ENCODE measurements around the gene GOLGA6L2.
"Not testable (repeated sequence)": the region's sequence is repeated elsewhere in the genome, so short reads cannot be mapped to it uniquely, and the experiment has no call there.

GOLGA6L2 gene

GRCh38 chr15:23424111-23424904 lies 22.7 kb downstream of the GOLGA6L2 start:
- no peak for DNase-seq (ENCODE audit: low read depth)

- no peak for DNase-seq (ENCODE audit: low read depth)
These were observed 23.9 kb downstream of the GOLGA6L2 start for GRCh38 chr15:23422946-23423708.

- no peak for DNase-seq (ENCODE audit: low read depth)
These were observed 24.7 kb downstream of the GOLGA6L2 start for GRCh38 chr15:23422099-23422945.

GRCh38 chr15:23420806-23421575 lies 26.1 kb downstream of the GOLGA6L2 start:
- DNase-seq (ENCODE audit: low read depth), result no peak

- DNase-seq (ENCODE audit: low read depth), result no peak
These were observed 30.4 kb downstream of the GOLGA6L2 start for GRCh38 chr15:23416349-23417276.

- DNase-seq (ENCODE audit: low read depth), result not testable (repeated sequence)
These were observed 31.2 kb downstream of the GOLGA6L2 start for GRCh38 chr15:23415866-23416265.

- no peak for DNase-seq (ENCODE audit: low read depth)
These were observed 31.6 kb downstream of the GOLGA6L2 start for GRCh38 chr15:23415321-23415865.

- not testable (repeated sequence) for DNase-seq (ENCODE audit: low read depth)
These were observed 34.0 kb downstream of the GOLGA6L2 start for GRCh38 chr15:23412881-23413600.

GRCh38 chr15:23411841-23412240 lies 35.2 kb downstream of the GOLGA6L2 start:
- no peak for DNase-seq (ENCODE audit: low read depth)

GRCh38 chr15:23403550-23403949 lies 43.5 kb downstream of the GOLGA6L2 start:
- no peak for DNase-seq (ENCODE audit: low read depth)

GRCh38 chr15:23402544-23402943 lies 44.5 kb downstream of the GOLGA6L2 start:
- DNase-seq (ENCODE audit: low read depth), result no peak

- DNase-seq (ENCODE audit: low read depth), result no peak
These were observed 44.9 kb downstream of the GOLGA6L2 start for GRCh38 chr15:23402140-23402539.

- no peak for DNase-seq (ENCODE audit: low read depth)
These were observed 45.4 kb downstream of the GOLGA6L2 start for GRCh38 chr15:23401627-23402026.

- not testable (repeated sequence) for DNase-seq (ENCODE audit: low read depth)
These were observed 47.8 kb downstream of the GOLGA6L2 start for GRCh38 chr15:23399207-23399606.

- DNase-seq (ENCODE audit: low read depth), result not testable (repeated sequence)
These were observed 48.7 kb downstream of the GOLGA6L2 start for GRCh38 chr15:23398357-23398756.

- DNase-seq (ENCODE audit: low read depth), result no peak
These were observed 49.3 kb downstream of the GOLGA6L2 start for GRCh38 chr15:23397779-23398178.

- no peak for DNase-seq (ENCODE audit: low read depth)
These were observed 51.2 kb downstream of the GOLGA6L2 start for GRCh38 chr15:23395832-23396231.

GRCh38 chr15:23395030-23395692 lies 51.9 kb downstream of the GOLGA6L2 start:
- no peak for DNase-seq (ENCODE audit: low read depth)
